ENCODE measurements around the gene MON1B. TPM values are rescaled to one million over a fixed set of nuclear protein-coding genes. Genes with fewer than 3 reads are reported as not detected.
A peak's percentile ranks its signal among the peaks of the same experiment; 100 is the strongest.
"Not testable (repeated sequence)": the region's sequence is repeated elsewhere in the genome, so short reads cannot be mapped to it uniquely, and the experiment has no call there.

The MON1B gene
- total RNA-seq: 10 to 100 TPM; 11.9 to 30.3 (median 21.0) TPM

DNA sequence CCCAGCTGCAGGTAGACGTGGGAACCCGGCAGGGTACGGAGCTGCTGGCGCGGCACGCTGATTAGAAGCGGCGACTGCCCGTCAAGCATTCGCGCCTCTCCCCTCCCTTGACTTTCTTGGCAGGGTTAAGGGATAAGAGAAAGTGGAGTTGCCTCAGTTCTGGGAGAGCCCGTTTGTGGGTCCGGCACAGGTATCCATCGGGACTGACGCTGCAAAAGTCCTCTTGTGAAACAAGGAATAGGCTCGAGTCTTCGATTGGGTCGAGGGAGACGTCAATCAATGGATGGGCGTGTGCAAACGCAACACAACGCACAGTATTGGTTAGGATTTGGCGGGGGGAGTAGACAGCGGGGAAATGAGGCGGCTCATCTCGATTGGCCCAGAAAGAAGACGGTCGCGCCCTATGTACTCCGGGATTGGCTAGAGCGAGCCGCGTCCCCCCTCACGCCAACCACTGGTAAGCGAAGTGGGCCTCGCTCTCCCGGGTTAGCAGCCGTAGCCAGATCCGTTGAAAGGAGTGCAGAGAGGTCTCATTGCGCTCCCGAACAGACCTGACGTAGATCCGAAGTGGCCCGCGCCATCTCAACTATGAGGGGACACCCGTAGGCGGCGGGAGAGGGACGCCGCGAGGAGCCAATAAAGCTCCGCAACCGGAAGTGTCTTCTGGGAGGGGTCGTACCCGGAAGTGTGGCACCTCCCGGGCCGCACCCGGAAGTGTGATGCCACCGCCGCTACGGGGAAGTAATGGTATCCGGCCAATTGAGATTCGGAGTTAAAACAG lies at the start of gene MON1B:
MON1B (plus strand) TSS at position 713 of the 781 bp plus-strand sequence. CDS start 296 bp downstream, outside the sequence.
- peak; percentile 93 to 97 (median 95) for ATAC-seq (replicated peaks in 6 of 8)
- peaks cover 9 to 10% of the 10 kb centered on the region in 2 donors for H3K4me1 ChIP-seq (replicated peaks in 1 of 2)
- peak within 1 kb of the TSS; percentile 88 to 93 for H3K27ac ChIP-seq
- in situ Hi-C loops (cut with MboI; ENCODE audit: low pct_unique_long_range_greater_than_20kb in 2 of 9, low sequenced_read_pairs in 9 of 9, unreplicated experiment in 9 of 9): no loop called here
- WGBS, 10 experiments: 0 to 17% (median 0%) methylated on average over 1 to 24 of the region's 63 CpGs; no CpG with 5 or more reads in 1 of the 10 experiments
- peak within 1 kb of the TSS; percentile 65 to 86 (median 78) for H3K4me3 ChIP-seq

- ATAC-seq (replicated peaks in 6 of 8): no peak
- H3K4me3 ChIP-seq: no peak overlapping the region
- peaks cover 0 to 3% of the 10 kb centered on the region in 2 donors for H3K4me1 ChIP-seq (replicated peaks in 1 of 2)
- no peak overlapping the region for H3K27ac ChIP-seq
- in situ Hi-C loops (cut with MboI; ENCODE audit: low pct_unique_long_range_greater_than_20kb in 2 of 9, low sequenced_read_pairs in 9 of 9, unreplicated experiment in 9 of 9): no loop called here
Observed at GRCh38 chr16:77143364-77143763, 47.6 kb upstream of the MON1B start.

DNA sequence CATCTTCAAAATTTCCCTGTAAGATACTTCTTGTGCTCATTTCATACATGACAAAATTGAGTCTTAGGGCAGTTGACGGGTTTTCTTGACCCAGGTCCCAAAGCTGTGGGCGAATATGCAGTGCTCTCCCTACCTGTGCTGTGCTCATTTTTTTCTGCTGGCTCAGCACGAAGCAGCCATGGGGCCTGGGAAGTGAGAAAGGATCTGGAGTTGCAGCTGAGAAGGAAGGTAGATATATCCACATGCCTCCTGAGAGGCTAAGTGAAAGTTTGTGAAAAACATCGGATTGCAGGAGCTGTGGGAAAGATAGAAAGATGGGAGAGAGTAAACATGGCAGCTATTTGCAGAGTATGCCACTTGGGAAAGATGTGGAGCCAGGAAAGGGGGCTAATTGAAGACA lies 42.9 kb upstream of the MON1B start:
- H3K4me3 ChIP-seq: no peak overlapping the region
- 0 to 75% (median 50%) methylated on average over 1 to 4 of the region's 4 CpGs; no CpG with 5 or more reads in 1 of the 10 experiments for WGBS, 10 experiments
- no peak for ATAC-seq (replicated peaks in 6 of 8)

GRCh38 chr16:77157346-77158058 lies 33.5 kb upstream of the MON1B start:
- H3K27ac ChIP-seq: no peak overlapping the region
- 0 to 93% (median 23%) methylated on average over 1 to 3 of the region's 3 CpGs; no CpG with 5 or more reads in 2 of the 10 experiments for WGBS, 10 experiments
- peak in 2 of 8 experiments; percentile 30 to 33 for ATAC-seq (replicated peaks in 6 of 8)
- H3K4me3 ChIP-seq: no peak overlapping the region
- in situ Hi-C loops (cut with MboI; ENCODE audit: low pct_unique_long_range_greater_than_20kb in 2 of 9, low sequenced_read_pairs in 9 of 9, unreplicated experiment in 9 of 9): loop anchor here in 8 of 9 experiments (25.0 kb wide), 6 partner anchors 495 to 1970 kb away; partner anchors contain the start of genes CTRB1 (in 1 of the 8), CTRB2 (in 1 of the 8), KARS1 (in 1 of the 8) and TERF2IP (in 1 of the 8)
- no peaks in the 10 kb centered on the region for H3K4me1 ChIP-seq (replicated peaks in 1 of 2)

More for the DNA sequence above, 42.9 kb upstream of the MON1B start:
- Histone ChIP-seq H3K27ac (no peak overlapping the region), H3K4me1 (replicated peaks in 1 of 2) (no peaks in the 10 kb centered on the region)
- in situ Hi-C loops (cut with MboI; ENCODE audit: low pct_unique_long_range_greater_than_20kb in 2 of 9, low sequenced_read_pairs in 9 of 9, unreplicated experiment in 9 of 9): no loop called here

- ATAC-seq (replicated peaks in 6 of 8): no peak
- H3K4me1 ChIP-seq (replicated peaks in 1 of 2): no peaks in the 10 kb centered on the region
Observed at GRCh38 chr16:77158293-77158692, 32.7 kb upstream of the MON1B start.

DNA sequence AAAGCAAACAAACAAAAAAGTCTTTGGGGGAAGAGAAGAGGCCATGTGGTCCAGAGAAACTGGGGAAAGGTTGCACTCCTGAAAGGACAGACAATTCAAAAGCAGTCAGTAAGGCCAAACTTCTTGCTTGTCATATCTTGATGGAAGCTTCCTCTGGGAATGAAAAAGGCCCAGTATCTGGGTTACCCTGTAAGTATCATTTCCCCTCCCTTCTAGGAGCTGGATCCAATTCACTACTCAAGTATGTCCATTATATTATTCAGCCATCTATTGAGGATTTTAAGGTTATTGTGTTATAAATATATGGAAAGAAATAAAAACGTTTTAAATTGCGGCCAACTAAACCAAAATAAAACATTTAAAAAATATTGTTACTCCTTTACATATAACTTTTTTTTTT lies 26.0 kb upstream of the MON1B start:
- Histone ChIP-seq H3K27ac (no peak overlapping the region), H3K4me3 (no peak overlapping the region), H3K4me1 (replicated peaks in 1 of 2) (no peaks in the 10 kb centered on the region)
- WGBS, 10 experiments: 0 to 100% (median 70%) methylated on average over 1 to 2 of the region's 2 CpGs; no CpG with 5 or more reads in 2 of the 10 experiments
- in situ Hi-C loops (cut with MboI; ENCODE audit: low pct_unique_long_range_greater_than_20kb in 2 of 9, low sequenced_read_pairs in 9 of 9, unreplicated experiment in 9 of 9): loop anchor here (10.0 to 25.0 kb wide), 7 partner anchors 503 to 1978 kb away; partner anchors contain the start of genes CTRB1 (in 1 of the 9), CTRB2 (in 1 of the 9), KARS1 (in 1 of the 9) and TERF2IP (in 1 of the 9)
- ATAC-seq (replicated peaks in 6 of 8): no peak

More at GRCh38 chr16:77158293-77158692, 32.7 kb upstream of the MON1B start:
- 8 to 100% (median 82%) methylated on average over 2 to 6 of the region's 6 CpGs; no CpG with 5 or more reads in 1 of the 10 experiments for whole genome bisulfite sequencing, 10 experiments
- no peak overlapping the region for H3K4me3 ChIP-seq
- in situ Hi-C loops (cut with MboI; ENCODE audit: low pct_unique_long_range_greater_than_20kb in 2 of 9, low sequenced_read_pairs in 9 of 9, unreplicated experiment in 9 of 9): loop anchor here in 8 of 9 experiments (25.0 kb wide), 6 partner anchors 496 to 1971 kb away; partner anchors contain the start of genes CTRB1 (in 1 of the 8), CTRB2 (in 1 of the 8), KARS1 (in 1 of the 8) and TERF2IP (in 1 of the 8)
- H3K27ac ChIP-seq: no peak overlapping the region

GRCh38 chr16:77165536-77166236 lies 25.3 kb upstream of the MON1B start:
- in situ Hi-C loops (cut with MboI; ENCODE audit: low pct_unique_long_range_greater_than_20kb in 2 of 9, low sequenced_read_pairs in 9 of 9, unreplicated experiment in 9 of 9): loop anchor here (10.0 to 25.0 kb wide), 7 partner anchors 503 to 1978 kb away; partner anchors contain the start of genes CTRB1 (in 1 of the 9), CTRB2 (in 1 of the 9), KARS1 (in 1 of the 9) and TERF2IP (in 1 of the 9)
- not testable (repeated sequence) for H3K27ac ChIP-seq; H3K4me1 ChIP-seq (replicated peaks in 1 of 2); H3K4me3 ChIP-seq; ATAC-seq (replicated peaks in 6 of 8)
- WGBS, 10 experiments: 26 to 100% (median 86%) methylated on average over 1 to 6 of the region's 9 CpGs; no CpG with 5 or more reads in 1 of the 10 experiments

DNA sequence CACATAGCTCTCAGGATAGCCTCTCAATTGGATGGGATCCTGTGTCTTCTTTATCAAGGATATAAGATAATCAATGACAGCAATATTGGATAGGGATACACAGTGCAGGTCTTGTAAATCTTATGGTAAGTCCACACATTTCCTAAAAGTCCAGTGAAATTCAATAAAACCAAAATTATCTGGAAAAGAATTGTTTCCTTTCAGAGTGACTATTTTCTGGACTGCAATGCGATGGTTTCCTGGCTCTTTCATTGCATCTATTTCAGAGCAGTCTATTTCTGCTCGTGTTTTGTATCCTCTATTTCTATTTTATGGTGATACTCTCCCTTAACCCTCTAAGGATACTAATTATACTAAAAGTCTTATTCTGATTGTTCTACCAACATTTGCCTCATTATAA lies 24.3 kb upstream of the MON1B start:
- 0 to 100% (median 81%) methylated on average over 1 to 2 of the region's 2 CpGs; no CpG with 5 or more reads in 1 of the 10 experiments for WGBS, 10 experiments
- no peaks in the 10 kb centered on the region for H3K4me1 ChIP-seq (replicated peaks in 1 of 2)
- in situ Hi-C loops (cut with MboI; ENCODE audit: low pct_unique_long_range_greater_than_20kb in 2 of 9, low sequenced_read_pairs in 9 of 9, unreplicated experiment in 9 of 9): loop anchor here (10.0 to 25.0 kb wide), 7 partner anchors 504 to 1979 kb away; partner anchors contain the start of genes CTRB1 (in 1 of the 9), CTRB2 (in 1 of the 9), KARS1 (in 1 of the 9) and TERF2IP (in 1 of the 9)
- no peak overlapping the region for H3K4me3 ChIP-seq
- no peak overlapping the region for H3K27ac ChIP-seq
- no peak for ATAC-seq (replicated peaks in 6 of 8)

DNA sequence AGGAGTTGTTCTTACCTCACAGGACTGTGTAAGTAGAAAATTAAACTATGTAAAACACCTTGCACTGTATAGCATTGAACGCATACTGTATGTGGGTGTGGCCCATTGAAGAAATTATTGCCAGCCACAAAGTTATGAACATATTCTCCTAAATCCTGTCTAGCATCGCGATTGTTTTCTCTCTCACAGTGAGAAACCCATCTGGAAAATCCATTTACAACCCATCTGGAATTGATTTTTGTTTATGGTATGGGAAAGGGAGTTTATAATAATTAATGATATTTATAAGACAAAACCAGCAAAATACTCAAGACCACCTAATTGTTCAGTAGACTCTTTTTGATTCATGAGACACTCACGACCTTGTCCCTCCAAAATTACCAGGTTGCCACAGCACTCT lies 22.1 kb upstream of the MON1B start:
- Histone ChIP-seq H3K4me3 (no peak overlapping the region), H3K4me1 (replicated peaks in 1 of 2) (no peaks in the 10 kb centered on the region), H3K27ac (no peak overlapping the region)
- WGBS, 10 experiments: 0 to 100% (median 61%) methylated on average over 1 to 4 of the region's 4 CpGs
- ATAC-seq (replicated peaks in 6 of 8): no peak
- in situ Hi-C loops (cut with MboI; ENCODE audit: low pct_unique_long_range_greater_than_20kb in 2 of 9, low sequenced_read_pairs in 9 of 9, unreplicated experiment in 9 of 9): loop anchor here (10.0 to 25.0 kb wide), 7 partner anchors 507 to 1982 kb away; partner anchors contain the start of genes CTRB1 (in 1 of the 9), CTRB2 (in 1 of the 9), KARS1 (in 1 of the 9) and TERF2IP (in 1 of the 9)

DNA sequence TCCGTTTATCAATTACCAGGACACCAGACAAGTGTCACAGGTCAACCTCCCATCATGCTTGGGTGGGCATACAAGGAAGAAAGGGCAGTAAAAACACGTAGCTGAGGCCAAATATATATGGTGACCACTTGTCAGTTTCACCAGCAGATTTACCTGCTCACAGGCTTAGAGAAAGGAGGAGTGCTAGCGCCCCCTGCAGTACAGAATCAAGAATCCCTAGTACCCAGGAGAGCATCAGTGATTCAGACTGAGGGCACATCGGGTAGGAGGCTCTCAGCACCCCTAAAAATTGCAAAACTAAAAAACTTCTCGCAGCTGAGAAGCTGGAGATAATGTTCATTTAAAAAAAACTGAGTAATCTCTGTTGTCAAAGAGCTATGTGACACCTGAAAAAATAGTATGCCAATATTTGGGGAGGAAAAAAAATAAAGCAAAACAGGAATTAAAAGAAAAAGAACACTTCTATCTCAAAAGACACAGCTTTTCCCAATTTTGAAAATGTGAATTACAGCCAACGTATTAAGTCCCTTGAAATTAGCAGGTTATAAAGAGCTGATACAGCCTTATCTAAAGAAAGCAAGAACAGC lies 21.2 kb upstream of the MON1B start:
- 0 to 26% (median 15%) methylated on average over 2 to 6 of the region's 6 CpGs for WGBS, 10 experiments
- Histone ChIP-seq H3K4me1 (replicated peaks in 1 of 2) (no peaks in the 10 kb centered on the region), H3K4me3 (no peak overlapping the region), H3K27ac (no peak overlapping the region)
- in situ Hi-C loops (cut with MboI; ENCODE audit: low pct_unique_long_range_greater_than_20kb in 2 of 9, low sequenced_read_pairs in 9 of 9, unreplicated experiment in 9 of 9): loop anchor here (10.0 to 25.0 kb wide), 7 partner anchors 507 to 1982 kb away; partner anchors contain the start of genes CTRB1 (in 1 of the 9), CTRB2 (in 1 of the 9), KARS1 (in 1 of the 9) and TERF2IP (in 1 of the 9)
- peak in 7 of 8 experiments; percentile 47 to 83 (median 55) for ATAC-seq (replicated peaks in 6 of 8)

GRCh38 chr16:77170805-77171204 lies 20.2 kb upstream of the MON1B start:
- Histone ChIP-seq H3K4me3 (no peak overlapping the region), H3K27ac (no peak overlapping the region), H3K4me1 (replicated peaks in 1 of 2) (no peaks in the 10 kb centered on the region)
- peak in 1 of 8 experiments; percentile 21 for ATAC-seq (replicated peaks in 6 of 8)
- in situ Hi-C loops (cut with MboI; ENCODE audit: low pct_unique_long_range_greater_than_20kb in 2 of 9, low sequenced_read_pairs in 9 of 9, unreplicated experiment in 9 of 9): loop anchor here in 8 of 9 experiments (10.0 to 25.0 kb wide), 7 partner anchors 509 to 1984 kb away; partner anchors contain the start of genes CTRB1 (in 1 of the 8), CTRB2 (in 1 of the 8), KARS1 (in 1 of the 8) and TERF2IP (in 1 of the 8)
- WGBS, 10 experiments: 13 to 88% (median 53%) methylated on average over 1 to 4 of the region's 4 CpGs; no CpG with 5 or more reads in 3 of the 10 experiments

Data from motor neuron (in vitro differentiated cells).